Neuronal stem cell (in vitro differentiated cells): ENCODE data around the gene CASD1.

ENCODE experiments used
- DNase-seq: peaks from one replicate; pipeline ENCODE4 v3.0.0-alpha.2; 2013; ENCODE audit warnings: low spot score
- H2AFZ ChIP-seq: one replicate; pipeline ENCODE4 v1.6.1; 2013; ENCODE audit warnings: mild to moderate bottlenecking, low read length, inconsistent platforms
- H2AK5ac ChIP-seq: 2 replicates; pipeline ENCODE4 v1.6.1; 2013; ENCODE audit warnings: low read depth, mild to moderate bottlenecking, inconsistent platforms, low read length, moderate library complexity, mixed read lengths
- H2BK120ac ChIP-seq: 2 replicates; pipeline ENCODE4 v1.6.1; 2013; ENCODE audit warnings: low read depth, mild to moderate bottlenecking, inconsistent platforms, low read length, moderate library complexity, mixed read lengths
- H2BK12ac ChIP-seq: one replicate; pipeline ENCODE4 v1.6.1; 2013; ENCODE audit warnings: low read length, inconsistent platforms
- H2BK15ac ChIP-seq: 2 replicates; pipeline ENCODE4 v1.6.1; 2013; ENCODE audit warnings: mild to moderate bottlenecking, low read length, inconsistent platforms, mixed read lengths
- H2BK5ac ChIP-seq: one replicate; pipeline ENCODE4 v1.6.1; 2013; ENCODE audit warnings: inconsistent platforms, mild to moderate bottlenecking, low read length, moderate library complexity
- H3K14ac ChIP-seq: one replicate; pipeline ENCODE4 v1.6.1; 2013; ENCODE audit warnings: low read length, inconsistent platforms
- H3K18ac ChIP-seq: 2 replicates; pipeline ENCODE4 v1.6.1; 2013; ENCODE audit warnings: low read length, inconsistent platforms
- H3K23ac ChIP-seq: 2 replicates; pipeline ENCODE4 v1.6.1; 2013; ENCODE audit warnings: low read depth, mild to moderate bottlenecking, mixed read lengths, low read length, inconsistent platforms; ENCODE audit not compliant: poor library complexity
- H3K27ac ChIP-seq: replicated peaks from 3 replicates; pipeline ENCODE4 v1.5.1; 2013; ENCODE audit warnings: low read length, inconsistent platforms
- H3K27me3 ChIP-seq, 3 experiments: 2 replicates each; pipeline ENCODE4 v1.6.1; 2013; ENCODE audit warnings: low read length in 3 of 3, mild to moderate bottlenecking in 2 of 3, inconsistent platforms in 1 of 3, low read depth in 1 of 3, mixed read lengths in 1 of 3, moderate library complexity in 1 of 3; ENCODE audit not compliant: control insufficient read depth in 3 of 3, insufficient read depth in 3 of 3
- H3K36me3 ChIP-seq, 2 donors: replicated peaks in 1 of 2; 2 replicates each; pipeline ENCODE4 v1.6.1; 2013; ENCODE audit warnings: low read length in 2 of 2; ENCODE audit not compliant: control insufficient read depth in 2 of 2, insufficient read depth in 2 of 2
- H3K4ac ChIP-seq: 2 replicates; pipeline ENCODE4 v1.6.1; 2013; ENCODE audit warnings: inconsistent platforms, mild to moderate bottlenecking, low read length, moderate library complexity
- H3K4me1 ChIP-seq, 2 donors: 1 replicate in 1 of 2; 2 replicates in 1 of 2; pipeline ENCODE4 v1.6.1; 2013; ENCODE audit warnings: low read length in 2 of 2, low read depth in 1 of 2; ENCODE audit not compliant: control insufficient read depth in 2 of 2, insufficient read depth in 1 of 2
- H3K4me2 ChIP-seq: one replicate; pipeline ENCODE4 v1.6.1; 2013; ENCODE audit warnings: mild to moderate bottlenecking, low read length, inconsistent platforms; ENCODE audit not compliant: insufficient read depth, poor library complexity, severe bottlenecking
- H3K4me3 ChIP-seq, 2 donors: 2 replicates each; pipeline ENCODE4 v1.5.1; 2013; ENCODE audit warnings: low read length in 2 of 2, mild to moderate bottlenecking in 2 of 2, inconsistent platforms in 1 of 2, moderate library complexity in 1 of 2
- H3K79me1 ChIP-seq: one replicate; pipeline ENCODE4 v1.6.1; 2013; ENCODE audit warnings: low read depth, mild to moderate bottlenecking, inconsistent platforms, low read length, moderate library complexity
- H3K9ac ChIP-seq: one replicate; pipeline ENCODE4 v1.6.1; 2013; ENCODE audit warnings: mild to moderate bottlenecking, low read depth, low read length, inconsistent platforms; ENCODE audit not compliant: poor library complexity
- H3K9me3 ChIP-seq, 2 donors: replicated peaks in 1 of 2; 2 replicates each; pipeline versions ENCODE3 to v1.6.1; 2013; ENCODE audit warnings: low read length in 2 of 2, mild to moderate bottlenecking in 2 of 2, inconsistent platforms in 1 of 2, low read depth in 1 of 2, mixed read lengths in 1 of 2, moderate library complexity in 1 of 2; ENCODE audit not compliant: control insufficient read depth in 2 of 2, insufficient read depth in 1 of 2
- H4K8ac ChIP-seq: one replicate; pipeline ENCODE4 v1.6.1; 2013; ENCODE audit warnings: low read depth, mild to moderate bottlenecking, inconsistent platforms, low read length, moderate library complexity
- H4K91ac ChIP-seq: one replicate; pipeline ENCODE4 v1.6.1; 2013; ENCODE audit warnings: low read length, low read depth, mild to moderate bottlenecking, inconsistent platforms; ENCODE audit not compliant: poor library complexity
- WGBS, 2 donors: extraction: QIAGEN DNeasy Blood & Tissue Kit; methylation state at CpG; one replicate each; pipeline ENCODE4 v1.1.7; 2013; ENCODE audit warnings: missing lambda C conversion rate in 2 of 2, mixed read lengths in 1 of 2; ENCODE audit not compliant: insufficient read length in 2 of 2, insufficient replicate concordance in 1 of 2; ENCODE audit errors: extremely low coverage in 2 of 2; 5-methylcytosine and 5-hydroxymethylcytosine counted together

The CASD1 gene

GRCh38 chr7:94476251-94476840 lies 33.3 kb upstream of the CASD1 start:
- H3K14ac ChIP-seq, result no peak overlapping the region
- no peaks in the 10 kb centered on the region for H3K79me1 ChIP-seq
- H2BK5ac ChIP-seq, result no peak overlapping the region
- no peak overlapping the region for H4K8ac ChIP-seq
- no peak overlapping the region for H3K18ac ChIP-seq
- H3K27ac ChIP-seq, result no peak overlapping the region
- H3K9me3 ChIP-seq, result peaks cover 0 to 5% of the 10 kb centered on the region in 2 donors
- no peak overlapping the region for H2BK120ac ChIP-seq
- H3K36me3 ChIP-seq, result no peaks in the 10 kb centered on the region
- H2AFZ ChIP-seq, result no peak overlapping the region
- H3K4me2 ChIP-seq, result no peak overlapping the region
- H3K9ac ChIP-seq, result no peak overlapping the region
- H2BK15ac ChIP-seq, result no peak overlapping the region
- H3K23ac ChIP-seq, result no peak overlapping the region
- no peaks in the 10 kb centered on the region for H3K4me1 ChIP-seq
- H2AK5ac ChIP-seq, result no peak overlapping the region
- no peaks in the 10 kb centered on the region for H3K27me3 ChIP-seq
- DNase-seq, result no peak
- WGBS, 2 donors, result no CpG with 5 or more reads among the region's 5 CpGs
- H4K91ac ChIP-seq, result no peak overlapping the region
- H2BK12ac ChIP-seq, result no peak overlapping the region
- H3K4me3 ChIP-seq, result no peak overlapping the region
- no peak overlapping the region for H3K4ac ChIP-seq

- Histone ChIP-seq H3K9ac (no peak overlapping the region), H3K18ac (no peak overlapping the region), H3K79me1 (no peaks in the 10 kb centered on the region), H3K27ac (no peak overlapping the region), H3K4ac (no peak overlapping the region), H4K91ac (no peak overlapping the region), H2BK5ac (no peak overlapping the region), H2BK12ac (no peak overlapping the region), H3K4me3 (no peak overlapping the region), H3K9me3 (no peaks in the 10 kb centered on the region), H3K36me3 (no peaks in the 10 kb centered on the region), H3K23ac (no peak overlapping the region), H2BK120ac (no peak overlapping the region), H3K27me3 (no peaks in the 10 kb centered on the region), H3K4me1 (no peaks in the 10 kb centered on the region), H2BK15ac (no peak overlapping the region), H2AK5ac (no peak overlapping the region), H2AFZ (no peak overlapping the region), H3K14ac (no peak overlapping the region), H3K4me2 (no peak overlapping the region), H4K8ac (no peak overlapping the region)
- no peak for DNase-seq
- no CpG with 5 or more reads among the region's 1 CpG for WGBS, 2 donors
Measured at GRCh38 chr7:94477878-94478277, 31.7 kb upstream of the CASD1 start.

GRCh38 chr7:94478648-94479214 lies 30.9 kb upstream of the CASD1 start:
- no peak for DNase-seq
- H4K8ac ChIP-seq, result no peak overlapping the region
- no peak overlapping the region for H3K14ac ChIP-seq
- H2BK120ac ChIP-seq, result no peak overlapping the region
- no peak overlapping the region for H3K27ac ChIP-seq
- H3K23ac ChIP-seq, result no peak overlapping the region
- no peak overlapping the region for H2BK5ac ChIP-seq
- no peak overlapping the region for H2BK12ac ChIP-seq
- H3K9ac ChIP-seq, result no peak overlapping the region
- WGBS, 2 donors, result no CpG with 5 or more reads among the region's 3 CpGs
- H2AFZ ChIP-seq, result no peak overlapping the region
- H3K27me3 ChIP-seq, result no peaks in the 10 kb centered on the region
- no peaks in the 10 kb centered on the region for H3K4me1 ChIP-seq
- H3K4ac ChIP-seq, result no peak overlapping the region
- no peaks in the 10 kb centered on the region for H3K9me3 ChIP-seq
- no peak overlapping the region for H4K91ac ChIP-seq
- no peak overlapping the region for H3K4me3 ChIP-seq
- no peaks in the 10 kb centered on the region for H3K36me3 ChIP-seq
- no peak overlapping the region for H3K18ac ChIP-seq
- no peak overlapping the region for H2BK15ac ChIP-seq
- no peaks in the 10 kb centered on the region for H3K79me1 ChIP-seq
- H2AK5ac ChIP-seq, result no peak overlapping the region
- no peak overlapping the region for H3K4me2 ChIP-seq

- H3K14ac ChIP-seq, result no peak overlapping the region
- DNase-seq, result no peak
- H3K4me1 ChIP-seq, result no peaks in the 10 kb centered on the region
Measured at GRCh38 chr7:94481279-94481678, 28.3 kb upstream of the CASD1 start.

More at GRCh38 chr7:94481279-94481678, 28.3 kb upstream of the CASD1 start:
- Histone ChIP-seq H2BK12ac (no peak overlapping the region), H3K27me3 (no peaks in the 10 kb centered on the region), H3K9ac (no peak overlapping the region), H3K23ac (no peak overlapping the region), H2BK5ac (no peak overlapping the region), H3K36me3 (no peaks in the 10 kb centered on the region), H4K91ac (no peak overlapping the region), H3K9me3 (no peaks in the 10 kb centered on the region), H3K4me3 (no peak overlapping the region), H2BK15ac (no peak overlapping the region), H4K8ac (no peak overlapping the region), H3K18ac (no peak overlapping the region), H3K27ac (no peak overlapping the region), H2AK5ac (no peak overlapping the region), H3K4ac (no peak overlapping the region), H2BK120ac (no peak overlapping the region), H3K4me2 (no peak overlapping the region), H3K79me1 (no peaks in the 10 kb centered on the region), H2AFZ (no peak overlapping the region)
- no CpG with 5 or more reads among the region's 3 CpGs for WGBS, 2 donors
